ENCODE results near the gene APOL4.
"Not testable (repeated sequence)": the region's sequence is repeated elsewhere in the genome, so short reads cannot be mapped to it uniquely, and the experiment has no call there.

APOL4 gene

DNA sequence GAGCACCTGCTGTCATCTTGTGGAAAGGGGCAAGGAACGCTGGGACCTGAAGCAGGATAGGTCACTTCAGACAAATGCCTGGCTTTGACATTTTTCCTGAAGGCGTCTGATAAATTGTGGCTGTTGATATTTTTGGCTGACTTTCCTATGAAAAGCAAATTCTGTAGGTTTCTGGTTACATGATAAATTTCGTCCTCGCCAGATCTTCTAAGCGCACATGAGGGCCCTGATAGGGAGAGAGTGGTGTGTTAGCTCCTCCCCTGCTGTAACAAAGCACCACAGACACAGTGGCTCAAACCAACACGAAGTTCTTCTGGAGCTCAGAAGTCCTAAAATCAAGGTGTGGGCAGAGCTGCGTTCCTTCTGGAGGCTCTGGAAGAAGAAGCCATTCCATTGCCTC is 19.6 kb downstream of the APOL4 start:
- DNase-seq, result no peak

DNA sequence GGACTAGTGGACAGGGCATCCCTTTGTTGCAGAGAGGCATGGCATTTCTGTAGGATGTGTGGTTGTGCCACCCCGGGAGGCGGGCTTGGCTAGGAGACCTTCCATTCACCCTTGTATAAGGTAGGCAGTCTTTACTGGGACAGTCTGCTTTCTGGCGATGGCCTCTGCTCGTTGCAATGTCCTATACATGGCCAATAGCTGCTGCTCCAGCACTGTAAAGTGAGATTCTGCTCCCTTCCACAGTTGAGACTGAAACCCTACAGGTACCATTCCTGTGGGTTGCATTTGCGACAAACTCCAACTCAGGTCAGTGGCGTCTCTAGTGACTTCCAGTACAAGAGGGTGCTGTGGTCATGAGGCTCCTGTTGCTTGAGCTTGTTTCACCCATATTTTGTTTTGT is 20.7 kb downstream of the APOL4 start:
- DNase-seq, result no peak

DNA sequence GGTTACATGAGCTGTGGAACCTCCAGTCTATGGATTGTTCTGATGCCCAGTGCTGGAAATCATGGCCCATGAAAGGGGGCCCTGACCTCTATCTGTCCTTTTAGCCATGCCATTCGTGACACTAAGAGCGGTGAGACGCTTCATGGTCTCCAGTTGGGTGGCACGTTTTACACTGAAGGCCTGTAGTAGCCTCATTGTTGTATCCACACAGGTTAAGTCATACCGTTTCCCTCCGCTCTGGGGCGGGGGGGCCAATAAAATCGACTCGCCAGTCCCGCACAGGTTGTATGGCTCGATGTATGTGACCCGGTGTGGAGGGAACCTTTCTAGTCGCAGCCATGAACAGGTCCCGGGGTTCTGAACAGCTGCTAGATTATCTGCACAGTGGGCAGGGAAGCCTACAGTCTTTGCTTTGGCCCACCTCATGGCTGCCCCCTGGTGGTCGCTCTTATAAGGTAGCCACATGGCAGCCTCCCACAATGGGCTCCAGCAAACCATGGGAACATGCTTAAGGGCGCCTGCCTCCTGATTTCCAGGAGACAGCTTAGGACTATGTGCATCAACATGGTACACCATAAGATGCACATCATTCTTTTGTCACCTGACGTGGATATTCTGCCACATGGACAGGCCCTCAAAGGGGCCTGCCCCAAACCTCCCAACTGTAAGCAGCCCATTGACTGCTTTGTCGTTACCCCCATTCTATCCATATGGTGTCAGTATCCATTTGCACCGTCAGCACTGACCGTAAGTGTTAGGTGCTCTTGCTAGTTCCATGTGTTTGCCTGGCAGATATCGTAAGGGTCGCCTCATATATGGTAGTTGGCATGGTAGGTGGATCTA is 21.4 kb downstream of the APOL4 start:
- DNase-seq, result no peak

DNA sequence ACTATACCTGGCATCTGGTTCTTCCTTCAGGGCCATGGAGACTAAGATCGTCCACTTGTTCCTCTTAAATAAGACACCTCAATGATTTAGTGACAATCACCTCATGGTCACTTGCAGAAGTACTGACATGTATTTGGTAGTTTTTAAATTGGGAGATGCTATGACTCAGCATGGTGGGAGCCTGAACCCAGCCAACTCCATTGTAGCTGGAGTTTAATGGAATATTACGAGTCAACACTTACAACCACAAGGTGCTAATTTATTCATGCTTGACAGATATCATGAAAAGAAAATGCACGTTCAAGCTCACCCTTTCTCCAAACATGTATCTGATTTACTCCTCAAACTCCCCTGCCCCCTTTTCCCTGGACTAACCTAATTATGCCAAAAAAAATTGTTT is 24.4 kb downstream of the APOL4 start:
- DNase-seq, result no peak

DNA sequence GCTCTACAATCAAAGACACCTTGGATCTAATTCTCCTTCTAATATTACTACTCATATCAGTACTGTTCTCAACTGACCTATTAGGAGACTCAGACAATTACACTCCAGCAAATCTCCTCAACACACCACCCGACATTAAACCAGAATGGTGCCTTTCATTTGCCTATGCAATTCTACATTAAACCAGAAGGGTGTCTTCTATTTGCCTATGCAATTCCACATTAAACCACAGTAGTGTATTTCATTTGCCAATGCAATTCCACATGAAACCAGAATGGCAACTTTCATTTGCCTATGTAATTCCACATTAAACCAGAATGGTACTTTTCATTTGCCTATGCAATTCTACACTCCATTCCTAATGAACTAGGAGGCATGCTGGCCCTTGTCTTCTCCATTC is 25.7 kb downstream of the APOL4 start:
- DNase-seq, result no peak

DNA sequence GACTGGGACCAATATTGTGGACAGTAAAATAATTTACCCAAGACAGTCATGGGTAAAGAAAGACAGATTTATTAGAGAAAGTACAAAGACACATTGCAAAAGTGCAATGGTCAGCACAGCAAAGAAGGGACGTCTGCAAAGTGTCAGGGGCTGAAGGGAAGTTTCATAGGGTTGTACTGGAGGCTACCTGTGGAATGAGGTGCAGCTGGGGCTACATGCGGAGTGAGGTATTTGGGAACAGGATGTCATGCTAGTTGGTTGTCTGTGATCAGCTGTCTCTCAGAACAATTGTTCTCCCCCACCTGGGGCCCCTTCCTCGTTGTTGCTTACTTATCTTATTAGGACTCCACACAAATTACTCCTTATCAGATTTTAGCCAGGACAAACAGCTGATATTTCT is 29.7 kb downstream of the APOL4 start:
- no peak for DNase-seq

DNA sequence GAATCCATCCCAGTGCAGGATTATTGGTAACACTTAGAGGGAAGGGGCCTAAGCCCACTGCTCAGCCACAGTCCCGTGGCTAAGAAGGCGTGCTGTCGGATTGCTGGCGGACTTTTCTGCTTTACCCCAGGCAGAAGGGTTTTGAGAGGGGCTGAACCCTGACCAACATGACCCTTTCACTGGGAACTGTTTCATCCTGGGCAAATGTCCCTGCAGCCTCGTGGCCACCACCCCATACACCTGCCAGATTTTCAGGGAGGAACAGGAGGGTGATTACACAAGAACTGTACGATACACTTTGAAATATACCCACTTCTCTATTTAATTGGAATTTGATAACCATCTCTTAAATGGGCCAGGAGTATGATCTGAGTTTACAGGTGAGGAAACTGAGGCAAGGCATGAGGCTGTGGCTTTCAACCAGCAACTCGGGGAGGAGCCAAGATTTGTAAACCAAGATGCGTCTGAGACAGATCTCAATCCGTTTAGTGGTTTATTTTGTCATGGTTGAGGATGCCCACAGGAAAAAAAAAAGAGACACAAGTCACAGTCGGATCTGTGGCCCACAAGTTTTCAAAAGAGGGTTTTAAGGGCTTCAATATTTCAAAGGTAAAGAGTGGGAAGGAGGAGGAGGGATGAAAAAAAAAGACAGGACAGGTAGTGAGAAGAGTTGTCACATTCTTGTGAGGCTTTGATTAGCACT is 34.9 kb downstream of the APOL4 start:
- DNase-seq, result no peak

DNA sequence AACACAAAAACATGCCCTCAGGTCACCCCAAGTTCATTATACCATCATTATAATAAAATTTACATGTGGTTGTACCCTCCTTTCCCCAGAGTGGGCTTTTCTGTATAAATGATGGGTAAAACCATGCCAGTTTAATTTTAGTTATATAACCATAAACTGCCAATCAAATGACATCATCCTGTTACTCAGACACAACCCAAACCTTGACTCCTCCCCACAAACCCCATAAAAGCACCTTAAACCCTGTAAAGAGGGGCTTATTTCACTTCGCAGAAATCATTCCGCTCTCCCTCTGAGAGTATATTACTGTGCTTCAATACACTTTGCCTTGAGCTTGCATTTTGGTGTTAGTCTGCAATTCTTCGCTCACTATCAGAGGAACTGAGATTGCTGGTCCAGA is 35.5 kb downstream of the APOL4 start:
- no peak for DNase-seq

DNA sequence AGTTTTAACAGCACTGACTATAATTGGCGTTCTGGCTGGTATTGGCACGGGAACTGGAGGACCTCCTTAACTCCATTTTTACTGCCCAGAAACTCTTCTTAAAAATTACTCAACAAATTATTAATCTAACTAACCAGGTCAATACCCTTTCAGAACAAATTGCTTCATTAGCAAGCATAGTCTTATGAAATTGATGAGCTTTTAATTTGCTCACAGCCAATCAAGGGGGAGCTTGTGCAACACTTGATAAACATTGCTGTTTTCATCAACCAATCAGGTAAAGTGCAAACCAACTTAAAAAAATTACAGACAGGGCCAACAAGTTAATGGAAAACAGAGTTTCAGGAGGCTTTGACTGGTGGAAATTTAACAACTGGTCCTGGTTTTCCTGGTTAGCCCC is 36.5 kb downstream of the APOL4 start:
- DNase-seq, result no peak

DNA sequence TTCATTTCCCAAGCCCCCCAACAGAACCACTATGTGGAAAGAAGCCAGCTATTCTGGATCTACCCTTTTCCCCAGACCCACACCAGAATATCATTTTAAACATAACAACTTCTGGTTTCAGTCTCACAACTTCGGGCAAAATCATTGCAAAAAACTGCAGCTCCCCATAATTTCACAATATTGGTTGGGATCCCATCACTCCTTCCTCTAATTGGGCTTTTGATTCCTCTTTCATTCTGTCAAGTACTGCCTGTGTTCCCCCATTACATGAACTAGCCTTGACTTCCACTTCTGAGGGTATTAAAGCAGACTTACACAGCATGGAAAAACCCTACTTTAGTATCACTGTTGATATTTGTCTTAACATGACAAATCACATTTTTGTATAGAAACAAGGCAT is 37.0 kb downstream of the APOL4 start:
- no peak for DNase-seq

DNA sequence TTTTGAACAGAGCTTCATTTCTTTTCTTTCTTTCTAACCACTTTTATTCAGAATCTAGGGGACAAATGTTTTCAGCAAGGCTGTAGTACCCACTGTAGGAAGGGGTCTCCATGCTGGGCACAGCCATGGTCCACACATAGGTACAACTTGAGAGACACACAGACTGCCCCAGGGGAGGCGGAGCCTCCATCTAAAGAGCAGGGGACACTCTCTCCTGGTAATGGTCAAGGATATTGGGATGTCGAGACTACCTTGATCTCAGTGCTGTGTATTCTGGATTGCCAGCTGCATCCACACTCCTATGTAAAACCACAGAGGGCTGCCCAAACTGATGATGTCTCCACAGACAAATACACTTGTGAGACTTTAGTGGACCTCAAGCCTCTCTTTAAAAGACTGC is 38.1 kb downstream of the APOL4 start:
- no peak for DNase-seq

DNA sequence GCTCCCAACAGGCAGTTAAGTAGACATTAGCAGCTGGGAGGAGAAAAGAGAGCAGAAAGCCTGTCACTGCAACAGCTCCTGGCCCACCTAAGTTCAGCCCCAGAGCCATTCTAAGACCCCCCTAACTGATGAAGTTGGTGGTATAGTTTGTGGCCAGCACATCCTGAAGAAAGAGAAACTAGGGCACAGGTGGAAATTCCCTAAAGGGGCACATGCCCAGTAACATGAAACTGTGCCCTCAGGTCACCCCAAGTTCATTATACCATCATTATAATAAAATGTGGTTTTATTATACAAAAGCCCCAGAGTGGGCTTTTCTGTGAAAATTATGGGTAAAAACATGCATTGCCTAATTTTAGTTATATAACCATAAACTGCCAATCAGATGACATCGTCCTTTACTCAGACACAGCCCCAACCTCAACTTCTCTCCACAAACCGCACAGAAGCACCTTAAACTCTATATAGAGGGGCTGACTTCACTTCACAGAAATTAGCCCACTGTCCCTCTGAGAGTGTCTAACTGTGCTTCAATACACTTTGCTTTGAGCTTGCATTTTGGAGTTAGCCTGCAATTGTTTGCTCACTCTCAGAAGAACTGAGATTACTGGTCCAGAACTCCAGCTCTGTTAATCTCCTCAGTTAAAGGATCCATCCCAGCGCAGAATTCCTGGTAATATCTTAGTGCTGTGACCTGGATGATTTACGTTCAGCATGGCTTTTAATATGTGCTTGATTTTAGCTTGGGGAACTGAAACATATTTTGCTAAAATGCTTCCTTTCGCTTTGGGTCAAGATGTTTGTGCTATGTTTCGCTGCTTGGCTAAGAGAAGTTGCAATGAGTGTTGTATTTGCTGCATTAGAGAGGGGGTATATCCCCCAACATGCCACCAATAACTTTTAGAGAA is 39.2 kb downstream of the APOL4 start:
- no peak for DNase-seq

DNA sequence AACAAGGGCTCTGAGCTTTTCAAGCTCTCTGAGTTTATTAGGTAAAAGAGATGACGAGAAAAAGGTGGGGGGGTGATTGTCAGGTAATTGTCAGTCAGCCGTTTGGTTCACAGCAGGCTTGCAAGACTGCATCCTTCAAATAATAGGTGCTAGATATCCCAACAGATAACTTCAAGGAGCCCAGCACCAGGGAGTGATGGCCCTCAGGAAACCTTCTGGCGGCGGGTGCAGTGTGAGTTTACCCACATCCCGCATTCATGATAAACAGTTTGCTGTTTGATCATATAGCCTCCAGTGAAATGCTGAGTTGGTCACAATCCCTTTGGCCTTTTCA is 39.8 kb downstream of the APOL4 start:
- not testable (repeated sequence) for DNase-seq

DNA sequence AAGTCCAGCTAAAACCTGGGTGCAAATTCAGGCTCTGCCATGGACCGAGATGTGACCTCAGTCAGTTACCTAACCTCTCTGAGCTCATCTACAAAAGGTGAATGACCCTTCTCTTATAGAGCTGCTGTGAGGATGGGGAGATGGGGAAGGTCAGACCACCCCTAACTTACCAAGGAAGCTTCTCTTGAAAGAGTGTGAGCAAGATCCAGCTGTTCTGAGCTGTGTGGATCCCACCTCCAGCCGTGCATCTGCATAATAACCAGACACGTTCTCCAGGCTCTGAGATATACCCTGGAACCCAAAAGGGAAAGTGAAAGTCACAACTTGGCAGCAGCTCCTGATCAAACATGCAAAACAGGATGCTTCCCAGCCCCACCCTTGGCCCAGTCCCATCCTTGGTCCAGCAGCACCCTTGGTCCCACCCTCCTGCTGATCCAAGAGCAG is 41.1 kb downstream of the APOL4 start, which contains the start of gene APOL3:
Gene APOL3 (minus strand): TSS at position 257 of the 444 bp plus-strand sequence. CDS start 11,700 bp downstream, outside the sequence.
- no peak for DNase-seq

DNA sequence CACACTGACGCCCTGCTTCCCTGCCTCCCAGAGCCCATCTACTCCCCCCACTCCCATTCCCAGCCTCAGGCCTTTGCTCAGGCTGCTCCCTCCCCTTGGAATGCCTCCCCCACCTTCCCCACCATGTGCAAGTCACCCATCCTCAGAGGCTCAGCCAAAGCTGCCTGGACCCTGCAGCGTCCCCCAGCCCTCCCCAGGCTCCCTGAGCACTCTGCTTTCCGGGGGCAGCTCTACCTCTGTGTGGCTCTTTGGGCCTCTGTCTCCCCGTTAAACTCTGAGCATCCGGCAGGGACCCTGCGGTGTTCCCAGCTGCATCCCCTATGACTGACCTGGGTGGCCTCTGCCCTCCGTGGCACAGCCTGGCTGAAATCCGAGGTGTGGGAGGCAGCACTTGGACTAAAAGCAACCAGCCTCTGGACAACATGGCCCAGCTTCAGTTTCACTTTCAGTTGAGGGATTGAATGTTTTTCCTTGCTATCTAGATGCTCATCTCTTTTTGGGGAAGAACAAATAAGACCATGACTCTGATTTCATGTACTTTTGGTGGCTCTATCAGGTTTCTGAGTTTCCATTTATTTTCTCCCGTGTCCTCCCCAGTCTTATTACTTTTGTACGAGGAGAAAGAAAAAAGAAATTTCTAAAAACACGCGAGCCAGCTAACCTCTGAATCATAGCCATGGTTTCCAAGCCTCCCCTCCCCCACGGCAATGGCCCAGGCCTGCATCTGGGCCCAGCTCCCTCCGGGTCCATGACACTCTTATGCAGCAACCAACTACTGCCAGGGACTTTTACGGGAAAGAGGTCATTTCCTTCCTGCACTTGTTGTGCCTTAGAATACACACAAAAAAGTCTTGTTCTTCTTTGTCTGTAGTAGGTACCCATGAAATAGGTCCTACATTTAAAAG is 44.8 kb downstream of the APOL4 start:
- peak; percentile 33 for DNase-seq

DNA sequence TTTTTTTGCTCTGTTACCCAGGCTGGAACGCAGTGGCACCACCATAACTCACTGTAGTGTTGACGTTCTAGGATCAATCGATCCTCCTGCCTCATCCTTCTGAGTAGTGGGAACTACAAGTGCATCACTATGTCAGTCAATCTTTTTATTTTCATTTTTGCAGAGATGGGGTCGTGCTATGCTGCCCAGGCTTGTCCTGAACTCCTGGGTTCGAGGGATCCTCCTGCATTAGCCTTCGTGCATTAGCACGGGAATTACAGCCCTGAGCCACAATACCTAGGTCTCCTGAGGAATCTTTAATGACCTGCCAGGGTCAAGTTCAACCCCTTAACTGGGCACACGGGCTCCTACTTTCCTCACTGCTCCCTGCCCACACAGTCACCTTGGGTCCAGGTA is 45.5 kb downstream of the APOL4 start:
- DNase-seq, result no peak

DNA sequence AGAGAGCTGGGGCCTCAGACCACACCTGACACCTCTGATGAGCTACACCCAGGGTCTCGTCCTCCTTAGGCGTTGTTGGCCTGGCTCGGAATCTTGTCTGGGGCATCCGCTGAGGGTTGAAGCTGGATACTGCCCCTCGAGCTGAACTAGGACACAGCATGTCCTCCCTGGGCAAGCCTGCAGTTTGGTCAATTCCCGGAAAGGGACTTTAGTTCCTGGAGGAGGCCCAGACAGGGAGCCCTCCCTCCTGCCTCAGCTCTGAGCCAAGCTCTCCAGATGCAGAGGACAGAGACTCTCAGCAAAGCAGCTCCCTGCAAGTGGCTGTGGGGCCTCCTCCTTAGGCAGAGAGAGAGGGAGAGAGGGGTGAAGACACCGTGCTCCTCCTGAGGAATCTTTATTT is 45.9 kb downstream of the APOL4 start:
- no peak for DNase-seq

DNA sequence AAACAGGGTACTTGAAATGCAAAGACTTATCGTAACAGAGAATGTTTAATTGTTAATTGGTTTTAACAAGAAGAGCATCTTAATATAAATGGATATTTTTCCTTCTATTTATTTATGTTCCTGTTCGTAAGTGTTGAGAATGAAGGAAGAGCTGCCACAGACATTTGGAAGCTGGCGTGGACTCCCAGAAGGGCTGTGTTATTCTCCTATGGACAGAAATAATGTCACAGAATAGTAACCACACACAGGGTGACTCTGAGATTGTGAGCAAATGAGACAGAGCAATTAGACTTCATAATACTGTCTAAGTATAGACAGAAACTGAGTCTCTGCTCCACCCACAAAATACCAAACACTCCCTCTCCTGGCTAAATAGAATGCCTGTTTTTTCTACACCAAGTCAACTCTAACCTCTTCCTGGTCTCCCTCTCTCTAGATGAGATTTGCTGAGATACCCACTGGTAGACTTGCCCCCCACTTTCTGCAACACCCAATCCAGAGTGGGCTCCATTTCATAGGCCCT is 47.1 kb downstream of the APOL4 start:
- DNase-seq, result no peak

DNA sequence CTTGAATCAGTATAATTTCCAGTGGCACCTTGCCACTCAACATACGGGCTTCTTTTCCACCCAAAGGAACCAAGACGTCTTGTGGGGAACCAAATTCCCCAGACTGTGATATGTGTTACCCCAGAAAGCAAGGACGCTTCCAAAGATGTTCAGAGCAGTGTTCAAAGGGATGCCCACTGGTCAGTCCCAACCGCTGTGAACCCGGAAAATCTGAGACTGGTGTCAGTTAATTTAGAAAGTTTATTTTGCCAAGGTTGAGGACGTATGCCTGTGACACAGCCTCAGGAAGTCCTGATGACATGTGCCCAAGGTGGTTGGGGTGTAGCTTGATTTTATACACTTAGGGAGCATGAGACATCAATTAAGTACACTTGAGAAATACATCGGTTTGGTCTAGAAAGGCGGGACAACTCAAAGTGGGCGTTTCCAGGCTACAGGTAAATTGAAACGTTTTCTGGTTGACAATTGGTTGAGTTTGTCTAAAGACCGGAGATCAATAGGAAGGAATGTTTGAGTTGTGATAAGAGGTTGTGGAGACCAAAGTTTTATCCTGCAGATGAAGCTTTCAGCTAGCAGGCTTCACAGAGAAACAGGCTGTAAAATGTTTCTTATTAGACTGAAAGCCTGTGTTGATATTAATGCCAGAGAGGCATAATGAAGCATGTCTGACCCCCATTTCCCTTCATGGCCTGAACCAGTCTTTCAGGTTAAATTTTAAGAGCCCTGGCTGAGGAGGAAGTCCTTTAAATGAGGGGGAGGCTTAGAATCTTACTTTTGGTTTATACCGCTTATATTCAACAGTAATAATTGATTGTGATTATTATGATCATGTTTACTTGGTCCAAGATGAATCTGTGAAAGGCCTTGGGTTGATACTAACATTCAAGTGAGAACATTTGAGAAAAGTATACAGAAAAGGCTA is 47.8 kb downstream of the APOL4 start:
- DNase-seq, result no peak

DNA sequence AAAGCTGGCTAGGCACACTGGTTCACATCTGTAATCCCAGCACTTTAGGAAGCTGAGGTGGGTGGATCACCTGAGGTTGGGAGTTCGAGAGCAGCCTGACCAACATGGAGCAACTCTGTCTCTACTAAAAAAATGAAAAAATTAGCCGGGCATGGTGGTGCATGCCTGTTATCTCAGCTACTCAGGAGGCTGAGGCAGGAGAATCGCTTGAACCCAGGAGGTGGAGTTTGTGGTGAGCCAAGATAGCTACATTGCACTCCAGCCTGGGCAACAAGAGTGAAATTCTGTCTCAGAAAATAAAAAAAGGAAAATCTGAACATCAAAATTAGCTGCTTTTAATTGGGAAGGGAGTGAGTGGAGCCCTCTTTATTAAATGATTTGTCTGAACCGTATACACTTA is 48.8 kb downstream of the APOL4 start:
- not testable (repeated sequence) for DNase-seq

DNA sequence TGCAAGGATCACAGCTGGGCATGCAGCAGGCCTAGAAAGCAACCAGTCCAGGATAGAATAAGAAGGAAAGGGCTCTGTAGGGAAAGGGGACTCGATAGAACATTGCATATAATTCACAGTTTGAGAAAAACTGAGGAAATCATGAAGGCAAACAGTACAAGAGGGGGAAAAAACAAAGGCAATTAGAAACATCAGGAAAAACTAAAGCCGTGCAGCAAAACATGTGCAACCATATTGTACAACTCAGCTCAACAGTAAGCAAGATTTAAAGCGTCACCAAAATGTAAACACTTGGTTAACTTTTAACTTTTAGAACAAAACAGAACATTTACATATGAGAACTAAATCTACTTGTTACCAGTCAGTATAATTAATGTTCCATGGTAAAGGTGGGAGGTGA is 49.5 kb downstream of the APOL4 start:
- DNase-seq, result no peak
